HEK293 (cell line): Measurements from ENCODE around the gene TESK2.

Experiments
- GLI2 ChIP-seq: fragments of 450-650 bp; formaldehyde crosslinking; IDR thresholded peaks from 2 replicates; pipeline ENCODE4; 2017; ENCODE audit warnings: missing biosample characterization, missing genetic modification characterization, low read depth, borderline replicate concordance
- KLF16 ChIP-seq: fragments of 450-650 bp; formaldehyde crosslinking; IDR thresholded peaks from 2 replicates; pipeline ENCODE4 v1.5.1; 2017; ENCODE audit warnings: missing biosample characterization, missing genetic modification characterization
- MZF1 ChIP-seq: fragments of 450-650 bp; formaldehyde crosslinking; IDR thresholded peaks from 2 replicates; pipeline ENCODE4 v1.5.1; 2017; ENCODE audit warnings: missing biosample characterization, missing genetic modification characterization, borderline replicate concordance
- TRIM28 ChIP-seq: IDR thresholded peaks from 2 replicates; pipeline ENCODE4 v1.6.1; 2011; ENCODE audit warnings: low read length, control low read depth, borderline replicate concordance
- YY1 ChIP-seq: fragments of 450-650 bp; formaldehyde crosslinking; IDR thresholded peaks from 2 replicates; pipeline ENCODE4 v1.5.1; 2018; ENCODE audit warnings: missing biosample characterization, missing genetic modification characterization
- ZFP69B ChIP-seq: fragments of 450-650 bp; formaldehyde crosslinking; IDR thresholded peaks from 2 replicates; pipeline ENCODE4 v1.5.1; 2016; ENCODE audit warnings: missing biosample characterization, missing genetic modification characterization
- ZNF175 ChIP-seq: fragments of 450-650 bp; formaldehyde crosslinking; IDR thresholded peaks from 2 replicates; pipeline ENCODE4 v1.5.1; 2016; ENCODE audit warnings: missing biosample characterization, missing genetic modification characterization
- ZNF184 ChIP-seq: fragments of 450-650 bp; IDR thresholded peaks from 2 replicates; pipeline ENCODE4 v1.5.1; 2018; ENCODE audit warnings: missing biosample characterization, mild to moderate bottlenecking, missing genetic modification characterization
- ZNF274 ChIP-seq, 2 experiments: fragments of 200-500 bp in 1 of 2; fragments of 450-650 bp in 1 of 2; sonication (Bioruptor generic) in 1 of 2; formaldehyde crosslinking in 1 of 2; IDR thresholded peaks; 2 replicates each; pipeline versions ENCODE4 v1.5.1 to v1.6.1; 2014 to 2016; ENCODE audit warnings: borderline replicate concordance in 1 of 2, inconsistent platforms in 1 of 2, low read length in 1 of 2, missing biosample characterization in 1 of 2, missing genetic modification characterization in 1 of 2
- ZNF514 ChIP-seq: fragments of 450-650 bp; formaldehyde crosslinking; IDR thresholded peaks from 2 replicates; pipeline ENCODE4 v1.5.1; 2016; ENCODE audit warnings: missing biosample characterization, missing genetic modification characterization
- ZNF521 ChIP-seq: fragments of 450-650 bp; formaldehyde crosslinking; IDR thresholded peaks from 2 replicates; pipeline ENCODE4 v1.5.1; 2017; ENCODE audit warnings: missing biosample characterization, mild to moderate bottlenecking, missing genetic modification characterization
- TF ChIP-seq, protein P1 (sequence below): fragments of 450-650 bp; formaldehyde crosslinking; IDR thresholded peaks from 2 replicates; pipeline ENCODE4 v1.5.1; 2016; ENCODE audit warnings: missing biosample characterization, missing genetic modification characterization
- TF ChIP-seq, protein P2 (sequence below): fragments of 450-650 bp; formaldehyde crosslinking; IDR thresholded peaks from 2 replicates; pipeline ENCODE4 v1.5.1; 2016; ENCODE audit warnings: missing biosample characterization, missing genetic modification characterization

DNA sequence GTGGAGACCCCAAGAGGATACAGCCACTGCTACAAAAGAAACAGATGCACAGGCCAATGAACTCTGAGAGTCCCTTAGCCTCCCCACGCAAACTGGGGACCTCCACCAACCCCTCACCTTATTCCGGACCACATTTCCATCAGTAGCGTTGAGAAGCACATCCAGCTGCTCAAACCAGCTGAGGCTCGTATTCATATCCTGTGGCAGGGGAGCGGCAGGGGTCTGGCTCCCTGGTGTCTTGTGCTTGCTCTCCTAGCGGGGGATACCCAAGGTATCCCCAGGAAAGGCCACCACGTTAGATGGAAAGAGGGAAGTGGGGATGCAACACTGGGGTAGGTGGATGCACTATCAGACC is 8.4 kb upstream of the TESK2 start:
- no peak for TF ChIP-seq GLI2
- TF ChIP-seq, protein P1, sequence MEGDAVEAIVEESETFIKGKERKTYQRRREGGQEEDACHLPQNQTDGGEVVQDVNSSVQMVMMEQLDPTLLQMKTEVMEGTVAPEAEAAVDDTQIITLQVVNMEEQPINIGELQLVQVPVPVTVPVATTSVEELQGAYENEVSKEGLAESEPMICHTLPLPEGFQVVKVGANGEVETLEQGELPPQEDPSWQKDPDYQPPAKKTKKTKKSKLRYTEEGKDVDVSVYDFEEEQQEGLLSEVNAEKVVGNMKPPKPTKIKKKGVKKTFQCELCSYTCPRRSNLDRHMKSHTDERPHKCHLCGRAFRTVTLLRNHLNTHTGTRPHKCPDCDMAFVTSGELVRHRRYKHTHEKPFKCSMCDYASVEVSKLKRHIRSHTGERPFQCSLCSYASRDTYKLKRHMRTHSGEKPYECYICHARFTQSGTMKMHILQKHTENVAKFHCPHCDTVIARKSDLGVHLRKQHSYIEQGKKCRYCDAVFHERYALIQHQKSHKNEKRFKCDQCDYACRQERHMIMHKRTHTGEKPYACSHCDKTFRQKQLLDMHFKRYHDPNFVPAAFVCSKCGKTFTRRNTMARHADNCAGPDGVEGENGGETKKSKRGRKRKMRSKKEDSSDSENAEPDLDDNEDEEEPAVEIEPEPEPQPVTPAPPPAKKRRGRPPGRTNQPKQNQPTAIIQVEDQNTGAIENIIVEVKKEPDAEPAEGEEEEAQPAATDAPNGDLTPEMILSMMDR (tag by site-specific recombination), result no peak
- TF ChIP-seq, protein P2, sequence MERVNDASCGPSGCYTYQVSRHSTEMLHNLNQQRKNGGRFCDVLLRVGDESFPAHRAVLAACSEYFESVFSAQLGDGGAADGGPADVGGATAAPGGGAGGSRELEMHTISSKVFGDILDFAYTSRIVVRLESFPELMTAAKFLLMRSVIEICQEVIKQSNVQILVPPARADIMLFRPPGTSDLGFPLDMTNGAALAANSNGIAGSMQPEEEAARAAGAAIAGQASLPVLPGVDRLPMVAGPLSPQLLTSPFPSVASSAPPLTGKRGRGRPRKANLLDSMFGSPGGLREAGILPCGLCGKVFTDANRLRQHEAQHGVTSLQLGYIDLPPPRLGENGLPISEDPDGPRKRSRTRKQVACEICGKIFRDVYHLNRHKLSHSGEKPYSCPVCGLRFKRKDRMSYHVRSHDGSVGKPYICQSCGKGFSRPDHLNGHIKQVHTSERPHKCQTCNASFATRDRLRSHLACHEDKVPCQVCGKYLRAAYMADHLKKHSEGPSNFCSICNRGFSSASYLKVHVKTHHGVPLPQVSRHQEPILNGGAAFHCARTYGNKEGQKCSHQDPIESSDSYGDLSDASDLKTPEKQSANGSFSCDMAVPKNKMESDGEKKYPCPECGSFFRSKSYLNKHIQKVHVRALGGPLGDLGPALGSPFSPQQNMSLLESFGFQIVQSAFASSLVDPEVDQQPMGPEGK, result no peak
- TF ChIP-seq KLF16 (tag by site-specific recombination), result no peak
- TF ChIP-seq YY1 (tag by site-specific recombination), result no peak
- TF ChIP-seq ZNF514 (tag by site-specific recombination), result no peak
- TF ChIP-seq ZNF184, result no peak
- TF ChIP-seq ZNF274 (IDR thresholded peaks at IDR 0.05; ENCODE audit: low read length), result no peak
- no peak for TF ChIP-seq ZNF274 (tag by site-specific recombination; IDR thresholded peaks at IDR 0.05; ENCODE audit: borderline replicate concordance)
- peak; percentile 92 for TF ChIP-seq MZF1 (tag by site-specific recombination)
- TF ChIP-seq ZFP69B (tag by site-specific recombination), result no peak
- TF ChIP-seq TRIM28, result no peak
- no peak for TF ChIP-seq ZNF175 (tag by site-specific recombination)
- TF ChIP-seq ZNF521, result no peak
